Central memory CD4-positive, alpha-beta T cell (primary cell): ENCODE data around the gene KRABD2.
"Not testable (repeated sequence)": the region's sequence is repeated elsewhere in the genome, so short reads cannot be mapped to it uniquely, and the experiment has no call there.

Experiments used
- DNase-seq: peaks from one replicate; pipeline ENCODE4 v3.0.0; 2022

The KRABD2 gene

DNA sequence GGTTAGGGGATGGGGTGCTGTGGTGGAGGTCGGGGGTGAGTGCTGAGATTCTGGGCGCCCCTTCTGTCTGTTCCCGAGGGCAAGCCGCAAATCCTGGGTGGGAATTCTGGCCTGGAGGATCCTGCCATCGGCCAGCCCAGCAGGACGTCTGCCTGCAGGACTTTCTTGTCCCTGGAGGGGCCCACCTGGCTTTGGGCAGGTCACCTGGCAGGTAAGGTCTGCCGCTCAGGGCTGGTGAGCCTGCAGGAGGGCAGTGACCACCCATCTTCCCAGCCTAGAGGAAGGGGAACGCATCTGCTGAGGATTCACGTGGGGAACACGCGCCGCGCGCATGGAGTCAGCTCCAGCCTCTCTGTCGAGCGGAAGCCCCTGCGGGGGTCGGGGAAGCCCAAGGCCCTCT lies 15.8 kb upstream of the KRABD2 start:
- DNase-seq: no peak

- DNase-seq: no peak
These were observed 15.2 kb upstream of the KRABD2 start for GRCh38 chr17:8391711-8392110.

GRCh38 chr17:8387914-8388651 lies 11.6 kb upstream of the KRABD2 start:
- no peak for DNase-seq

DNA sequence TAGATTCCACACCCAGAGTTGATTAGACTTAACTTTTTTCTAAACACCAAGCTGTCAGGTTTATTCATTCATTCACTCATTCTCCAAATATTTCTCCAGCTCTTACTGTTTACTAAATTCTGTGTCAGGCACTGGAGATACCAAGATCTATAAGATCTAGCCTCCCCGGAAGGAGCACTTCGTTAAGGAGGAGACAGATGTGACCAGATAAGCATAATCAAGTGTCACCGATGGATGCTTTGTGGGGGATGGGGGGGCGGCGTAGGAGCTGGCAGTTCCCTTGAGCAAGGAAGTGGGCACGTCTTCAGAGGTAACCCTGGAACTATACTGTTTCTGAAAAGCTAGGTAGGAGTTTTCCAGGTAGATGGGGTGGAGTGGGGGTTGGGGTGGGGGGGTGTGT lies 10.3 kb upstream of the KRABD2 start:
- DNase-seq: no peak

GRCh38 chr17:8384801-8385378 lies 8.4 kb upstream of the KRABD2 start:
- DNase-seq: no peak

GRCh38 chr17:8383143-8383822 lies 6.8 kb upstream of the KRABD2 start, which contains the start of gene RPL26:
Gene RPL26, minus strand, starts transcription at chr17:8383193. Its CDS starts 883 bp downstream, at chr17:8382310.
- peak; percentile 96 for DNase-seq

- no peak for DNase-seq
These were observed 6.3 kb upstream of the KRABD2 start for GRCh38 chr17:8382880-8383142.

DNA sequence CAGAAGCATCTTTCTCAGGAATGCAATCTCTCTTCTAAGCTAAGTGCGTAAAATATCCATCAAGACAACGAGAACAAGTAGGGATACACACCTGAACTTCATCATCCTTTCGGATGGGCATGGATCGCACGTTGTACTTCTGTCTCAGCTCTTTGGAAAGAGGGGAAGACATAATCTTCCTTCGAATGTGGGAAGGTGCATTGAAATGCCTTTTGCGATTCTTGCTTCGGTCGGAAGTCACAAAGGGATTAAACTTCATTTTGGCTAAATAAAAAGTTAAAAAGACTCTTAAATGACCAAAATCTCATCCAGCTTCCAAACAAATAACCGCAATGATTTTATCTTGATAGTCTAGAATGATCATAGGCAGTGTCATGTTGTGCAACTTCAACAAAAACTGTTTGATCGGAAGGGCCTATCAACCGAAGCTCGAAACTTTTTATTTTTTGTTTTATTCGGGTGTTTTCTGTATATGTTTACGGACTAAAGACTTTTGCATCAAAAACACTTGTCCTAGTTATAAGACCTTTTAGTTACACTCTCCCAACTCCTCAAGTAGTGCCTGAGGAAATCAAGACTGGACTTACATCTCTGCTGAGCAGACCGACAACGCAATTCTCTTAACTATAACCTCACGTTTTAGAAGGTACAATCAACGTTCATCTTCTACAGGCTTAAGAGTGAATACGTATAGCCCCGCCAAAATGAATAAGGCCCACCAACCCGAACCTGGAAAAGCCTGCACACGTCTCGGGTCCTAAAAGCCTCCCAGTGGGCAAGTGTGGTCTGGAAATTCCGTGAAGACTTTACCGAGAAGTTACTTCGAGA lies 5.8 kb upstream of the KRABD2 start:
- DNase-seq: no peak

GRCh38 chr17:8380049-8380448 lies 3.5 kb upstream of the KRABD2 start:
- DNase-seq: no peak

DNA sequence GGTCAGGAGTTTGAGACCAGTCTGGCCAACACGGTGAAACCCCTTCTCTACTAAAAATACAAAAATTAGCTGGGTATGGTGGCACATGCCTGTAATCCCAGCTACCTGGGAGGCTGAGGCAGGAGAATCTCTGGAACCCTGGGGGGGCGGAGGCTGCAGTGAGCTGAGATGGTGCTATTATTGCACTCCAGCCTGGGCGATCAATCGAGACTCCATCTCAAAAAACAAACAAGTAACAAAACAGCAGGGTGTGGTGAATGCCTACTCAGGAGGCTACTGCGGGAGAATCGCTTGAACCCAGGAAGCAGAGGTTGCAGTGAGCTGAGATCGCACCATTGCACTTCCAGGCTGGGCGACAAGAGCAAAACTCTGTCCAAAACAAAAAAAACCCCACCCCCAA lies 1.6 kb upstream of the KRABD2 start:
- DNase-seq: not testable (repeated sequence)

GRCh38 chr17:8377422-8377821 lies 918 bp upstream of the KRABD2 start:
- no peak for DNase-seq

- no peak for DNase-seq
These were observed 705 bp downstream of the KRABD2 start for GRCh38 chr17:8375738-8376259.

DNA sequence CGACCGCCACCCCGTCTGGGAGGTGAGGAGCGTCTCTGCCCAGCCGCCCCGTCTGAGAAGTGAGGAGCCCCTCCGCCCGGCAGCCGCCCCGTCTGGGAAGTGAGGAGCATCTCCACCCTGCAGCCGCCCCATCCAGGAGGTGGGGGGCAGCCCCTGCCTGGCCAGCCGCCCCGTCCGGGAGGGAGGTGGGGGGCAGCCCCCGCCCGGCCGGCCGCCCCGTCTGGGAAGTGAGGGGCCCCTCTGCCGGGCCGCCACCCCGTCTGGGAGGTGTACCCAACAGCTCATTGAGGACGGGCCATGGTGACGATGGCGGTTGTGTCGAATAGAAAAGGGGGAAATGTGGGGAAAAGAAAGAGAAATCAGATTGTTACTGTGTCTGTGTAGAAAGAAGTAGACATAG lies 2.6 kb downstream of the KRABD2 start:
- DNase-seq: not testable (repeated sequence)

GRCh38 chr17:8372422-8372821 lies 4.1 kb downstream of the KRABD2 start:
- DNase-seq: no peak

DNA sequence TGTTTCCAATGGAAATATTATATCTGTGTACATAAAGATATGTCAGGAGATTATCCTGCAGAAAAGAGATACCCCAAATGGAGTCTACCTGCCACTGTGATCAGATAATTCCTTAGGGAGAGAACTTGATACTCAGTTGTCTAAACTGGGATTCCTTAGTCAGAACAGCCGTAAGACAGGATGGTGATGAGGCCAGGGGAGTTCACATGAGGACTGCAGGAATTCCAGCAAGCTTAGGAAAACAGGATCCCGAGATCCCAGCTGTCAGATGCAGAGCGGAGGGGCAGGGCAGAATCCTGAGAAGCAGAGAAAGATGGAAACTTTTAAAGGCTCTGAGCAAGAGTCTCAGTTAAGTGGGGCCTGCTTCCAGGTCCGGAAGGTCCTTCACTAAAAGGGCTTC lies 4.7 kb downstream of the KRABD2 start:
- no peak for DNase-seq

- DNase-seq: no peak
These were observed 6.6 kb downstream of the KRABD2 start for GRCh38 chr17:8369944-8370343.

- DNase-seq: no peak
These were observed 8.3 kb downstream of the KRABD2 start for GRCh38 chr17:8368193-8368592.

- DNase-seq: no peak
These were observed 10.3 kb downstream of the KRABD2 start for GRCh38 chr17:8366231-8366630.

DNA sequence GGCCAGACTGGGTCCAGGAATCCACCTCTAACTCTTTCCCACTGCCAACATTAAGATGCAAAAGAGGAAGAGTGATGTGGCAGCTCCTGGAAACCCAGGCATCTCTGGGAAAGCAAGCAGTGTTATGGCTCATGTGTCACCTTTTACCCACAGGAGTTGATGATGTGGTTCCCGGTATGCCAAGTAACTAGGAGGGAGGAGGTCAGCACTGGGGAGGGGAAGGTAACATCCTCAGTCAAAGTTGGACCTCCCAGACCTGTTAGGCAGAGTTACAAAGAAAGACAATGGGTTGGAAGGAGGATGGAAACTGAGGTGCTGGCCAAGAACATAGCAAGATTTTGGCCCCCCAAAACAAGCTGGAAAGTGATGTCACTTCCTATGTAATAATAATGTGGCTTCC lies 11.4 kb downstream of the KRABD2 start:
- DNase-seq: no peak

- DNase-seq: no peak
These were observed 13.7 kb downstream of the KRABD2 start for GRCh38 chr17:8362651-8363332.

DNA sequence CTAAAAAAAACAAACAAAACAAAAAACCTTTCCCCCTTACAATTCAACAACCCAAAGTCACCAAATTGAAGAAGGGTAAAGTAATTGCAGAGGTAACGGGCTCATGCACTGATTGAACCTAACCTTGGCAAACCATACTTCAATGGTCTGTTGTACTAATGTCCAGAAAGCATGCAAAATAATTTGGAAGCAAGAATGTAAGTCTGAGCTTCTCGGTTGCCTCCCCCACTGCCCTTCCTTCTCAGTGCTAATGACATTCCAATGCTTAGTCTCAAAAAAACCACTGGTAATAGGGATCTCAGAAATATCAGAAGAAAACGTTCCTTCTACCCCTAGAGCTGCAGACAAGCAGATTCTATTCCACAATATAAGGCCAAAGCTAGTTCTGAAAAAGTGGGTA lies 15.8 kb downstream of the KRABD2 start:
- no peak for DNase-seq

- DNase-seq: no peak
These were observed 16.2 kb downstream of the KRABD2 start for GRCh38 chr17:8360260-8360659.

DNA sequence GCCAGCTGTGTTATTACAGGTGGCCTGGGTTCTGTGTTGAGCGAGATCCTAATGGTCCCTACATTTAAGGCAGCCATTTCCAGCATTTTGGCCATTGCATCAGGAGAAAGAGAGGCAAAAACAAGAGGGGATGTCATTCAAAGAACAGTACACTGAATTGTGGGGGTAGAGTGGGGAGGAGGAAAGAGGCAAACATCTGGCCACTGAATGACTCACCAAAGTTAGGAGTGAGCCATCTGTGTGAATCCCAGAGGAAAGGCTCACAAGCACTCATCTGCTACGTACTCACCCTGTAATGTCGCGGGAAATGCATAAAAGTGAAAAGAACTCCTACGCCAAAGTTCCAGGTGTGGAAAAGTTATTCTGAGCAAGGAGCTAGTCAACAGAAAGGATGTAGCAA lies 16.7 kb downstream of the KRABD2 start:
- no peak for DNase-seq
